Vagina (tissue), 2 donors: ENCODE results near the gene LRRC7.

ENCODE experiments used
- CTCF ChIP-seq, 3 experiments: fragments of 450-650 bp in 2 of 3; fragments of 200-600 bp in 1 of 3; sonication (generic) in 1 of 3; IDR thresholded peaks; one replicate each; pipeline ENCODE4 v1.5.1; 2017 to 2019; ENCODE audit warnings: antibody characterized with exemption in 3 of 3, mild to moderate bottlenecking in 2 of 3, moderate library complexity in 2 of 3
- POLR2A ChIP-seq, 2 donors: fragments of 450-650 bp; IDR thresholded peaks; one replicate each; pipeline ENCODE4 v1.6.1; 2017; ENCODE audit warnings: antibody characterized with exemption in 2 of 2, mild to moderate bottlenecking in 2 of 2, moderate library complexity in 2 of 2
- POLR2AphosphoS5 ChIP-seq, 2 donors: sonication (generic); formaldehyde crosslinking; IDR thresholded peaks; one replicate each; pipeline ENCODE4 v1.9.0; 2017; ENCODE audit warnings: antibody characterized with exemption in 2 of 2, mild to moderate bottlenecking in 2 of 2, low read depth in 1 of 2; ENCODE audit not compliant: insufficient read depth in 1 of 2

GRCh38 chr1:70041317-70042045 lies 473.8 kb downstream of the LRRC7 start:
- TF ChIP-seq CTCF (IDR thresholded peaks at IDR 0.05) (no peak), POLR2A (IDR thresholded peaks at IDR 0.05) (no peak), POLR2AphosphoS5 (IDR thresholded peaks at IDR 0.05; ENCODE audit: insufficient read depth in 1 of 2, low read depth in 1 of 2) (no peak)
